HepG2 (cell line): Measurements from ENCODE around the gene CFAP100. TPM values are rescaled to one million over a fixed set of nuclear protein-coding genes. Genes with fewer than 3 reads are reported as not detected.

ENCODE experiments used
- ATAC-seq: fragments of 200-7000 bp; cut with Tn5 transposase; 3 replicates; pipeline ENCODE4 v1.9.1; 2020; ENCODE audit warnings: mild to moderate bottlenecking, moderate library complexity
- BruUV-seq: library from RNA; stranded (reverse); fragments of 400-500 nt; replicated peaks from 2 replicates; lab custom pipeline; 2021; lab: Mats Ljungman, UMichigan
- CTCF ChIA-PET: fragments of 300-600 bp; formaldehyde crosslinking; extraction: SDS; loops from one replicate; lab custom pipeline; 2021; ENCODE audit warnings: low total read pairs, inconsistent platforms, low intra/inter-chr PET ratio; lab: Yijun Ruan, JAX
- POLR2A ChIA-PET: fragments of 350-600 bp; sonication (Branson Sonifier 250); formaldehyde crosslinking; loops from one replicate; lab custom pipeline; 2020; ENCODE audit warnings: antibody characterized with exemption, inconsistent platforms; lab: Yijun Ruan, JAX
- DNase-seq: peaks from one replicate; pipeline ENCODE4 v3.0.0-alpha.2; 2015; ENCODE audit warnings: low spot score
- FAIRE-seq: peaks from 3 replicates; lab custom pipeline; 2011; peaks lifted over from hg19 to GRCh38; lab: Jason Lieb, UNC
- H2AFZ ChIP-seq: one replicate; pipeline ENCODE4 v1.6.1; 2011; ENCODE audit warnings: low read length, inconsistent platforms
- H3K27ac ChIP-seq: fragments of 300-600 bp; 3 replicates; pipeline ENCODE4 v1.8.0; 2011; ENCODE audit warnings: mixed run types, mild to moderate bottlenecking, mixed read lengths, low read length, inconsistent platforms; ENCODE audit not compliant: insufficient read depth; ENCODE audit errors: extremely low read length
- H3K27me3 ChIP-seq, 2 experiments: fragments of 200-600 bp in 1 of 2; 2 replicates in 1 of 2; 3 replicates in 1 of 2; pipeline versions ENCODE4 v1.6.0 to v1.8.0; 2011; ENCODE audit warnings: low read length in 2 of 2, mild to moderate bottlenecking in 2 of 2, moderate library complexity in 2 of 2, inconsistent platforms in 1 of 2; ENCODE audit not compliant: insufficient read depth in 2 of 2, control insufficient read depth in 1 of 2
- H3K36me3 ChIP-seq, 2 experiments: fragments of 200-600 bp in 1 of 2; replicated peaks in 1 of 2; 2 replicates in 1 of 2; 3 replicates in 1 of 2; pipeline versions ENCODE4 v1.5.1 to v1.8.0; 2011; ENCODE audit warnings: low read length in 2 of 2, inconsistent platforms in 1 of 2; ENCODE audit not compliant: insufficient read depth in 2 of 2, control insufficient read depth in 1 of 2
- H3K4me1 ChIP-seq: 2 replicates; pipeline ENCODE4 v1.5.1; 2012; ENCODE audit warnings: low read length, inconsistent platforms; ENCODE audit not compliant: insufficient read depth
- H3K4me2 ChIP-seq: 2 replicates; pipeline ENCODE4 v1.6.0; 2011; ENCODE audit warnings: low read depth, low read length, inconsistent platforms
- H3K4me3 ChIP-seq, 3 experiments: fragments of 200-600 bp in 1 of 3; sonication (generic), shearing (Covaris generic) in 1 of 3; replicated peaks in 1 of 3; 2 replicates each; pipeline ENCODE4 v1.5.1; 2011 to 2016; ENCODE audit warnings: low read length in 3 of 3, inconsistent platforms in 2 of 3, low read depth in 2 of 3, mild to moderate bottlenecking in 2 of 3, control low read depth in 1 of 3, mixed read lengths in 1 of 3; ENCODE audit not compliant: insufficient read depth in 1 of 3
- H3K79me2 ChIP-seq: one replicate; pipeline ENCODE4 v1.6.1; 2011; ENCODE audit warnings: low read length, inconsistent platforms; ENCODE audit not compliant: insufficient read depth
- H3K9ac ChIP-seq: 2 replicates; pipeline ENCODE4 v1.6.0; 2011; ENCODE audit warnings: mild to moderate bottlenecking, low read depth, low read length, inconsistent platforms; ENCODE audit not compliant: insufficient read depth
- H3K9me3 ChIP-seq: 2 replicates; pipeline ENCODE4 v1.5.1; 2012; ENCODE audit warnings: mild to moderate bottlenecking, low read length
- H4K20me1 ChIP-seq: 2 replicates; pipeline ENCODE4 v1.6.0; 2011; ENCODE audit warnings: inconsistent platforms, mild to moderate bottlenecking, low read length, moderate library complexity; ENCODE audit not compliant: insufficient read depth
- ARID2 ChIP-seq: sonication (generic); formaldehyde crosslinking; IDR thresholded peaks from 2 replicates; pipeline ENCODE4 v1.8.1; 2022; ENCODE audit warnings: mild to moderate bottlenecking, missing genetic modification reagents, borderline replicate concordance
- GMEB1 ChIP-seq: sonication (generic); formaldehyde crosslinking; IDR thresholded peaks from 2 replicates; pipeline ENCODE4 v1.5.1; 2020; ENCODE audit warnings: missing genetic modification reagents, mild to moderate bottlenecking, borderline replicate concordance
- HMGXB4 ChIP-seq, 2 experiments: sonication (generic) in 1 of 2; formaldehyde crosslinking in 1 of 2; IDR thresholded peaks; 2 replicates each; pipeline versions ENCODE4 v1.4.0 to v1.6.1; 2018 to 2020; ENCODE audit warnings: missing genetic modification reagents in 2 of 2, borderline replicate concordance in 1 of 2, low read depth in 1 of 2, mild to moderate bottlenecking in 1 of 2, missing biosample characterization in 1 of 2
- HNRNPLL ChIP-seq: fragments of 200-400 bp; formaldehyde crosslinking; IDR thresholded peaks from 2 replicates; pipeline ENCODE4 v1.6.1; 2017; ENCODE audit warnings: mild to moderate bottlenecking, low read depth, low read length; ENCODE audit not compliant: poor library complexity, severe bottlenecking
- MTERF4 ChIP-seq: sonication (generic); formaldehyde crosslinking; IDR thresholded peaks from 2 replicates; pipeline ENCODE4 v1.8.0; 2023; ENCODE audit warnings: mild to moderate bottlenecking, missing genetic modification reagents
- NPAS2 ChIP-seq: sonication (generic); formaldehyde crosslinking; IDR thresholded peaks from 2 replicates; pipeline ENCODE4 v1.8.0; 2022; ENCODE audit warnings: mild to moderate bottlenecking, missing genetic modification reagents, borderline replicate concordance
- NR3C1 ChIP-seq: sonication (generic); formaldehyde crosslinking; IDR thresholded peaks from 2 replicates; pipeline ENCODE4 v1.4.0; 2020; ENCODE audit warnings: missing genetic modification reagents
- ZFAT ChIP-seq: sonication (generic); formaldehyde crosslinking; conservative IDR thresholded peaks from 2 replicates; pipeline ENCODE4 v1.8.1; 2023; ENCODE audit warnings: missing genetic modification reagents, inconsistent platforms
- ZFP62 ChIP-seq: sonication (generic); formaldehyde crosslinking; IDR thresholded peaks from 2 replicates; pipeline ENCODE4 v1.4.0; 2020; ENCODE audit warnings: missing genetic modification reagents
- ZNF414 ChIP-seq: sonication (generic); formaldehyde crosslinking; IDR thresholded peaks from 2 replicates; pipeline ENCODE4 v1.5.0; 2020; ENCODE audit warnings: missing genetic modification reagents
- WGBS: methylation state at CpG from one replicate; pipeline ENCODE4 v1.1.6; 2017; ENCODE audit warnings: low lambda C conversion rate; 5-methylcytosine and 5-hydroxymethylcytosine counted together
- in situ Hi-C: cut with HindIII; loops from 2 replicates; pipeline ENCODE4 v1.10.0; 2017; ENCODE audit warnings: low pct_unique_long_range_greater_than_20kb; ENCODE audit not compliant: extremely low pct_ligation_motif_present
- intact Hi-C: fragments of 100-400 bp; cut with micrococcal nuclease; formaldehyde crosslinking; loops from one replicate; pipeline ENCODE4 v1.10.0; 2022; ENCODE audit not compliant: unreplicated experiment
- polyA plus RNA-seq, 8 experiments: library from polyadenylated mRNA; depleted of rRNA in 3 of 8; stranded (reverse) in 7 of 8; unstranded in 1 of 8; fragments of >200 nt; fragmentation: Illumina TruSeq in 4 of 8; extraction: Trizol in 4 of 8; gene quantifications; 2 replicates each; pipeline versions ENCODE4 v1.2.1 to v1.2.3, GENCODE V29; 2011 to 2016; ENCODE audit warnings: low read depth in 4 of 8, missing spikeins in 1 of 8, mixed read lengths in 1 of 8; ENCODE audit not compliant: insufficient read depth in 1 of 8
- total RNA-seq, 5 experiments: library from RNA; depleted of rRNA; stranded (reverse); fragments of >200 nt; fragmentation: Illumina TruSeq; extraction: Trizol; gene quantifications; 2 replicates each; pipeline ENCODE4 v1.2.3, GENCODE V29; 2016; ENCODE audit warnings: low read depth in 1 of 5

The CFAP100 gene
- total and polyA plus RNA-seq, 2 of the 13 experiments (the other 11 are each of a cell fraction or from before 2014, with no cell fraction given), result 0.32 TPM; not detected in 1

GRCh38 chr3:126381966-126382365 is 12.7 kb upstream of the CFAP100 start:
- no peaks in the 10 kb centered on the region for H3K79me2 ChIP-seq
- H3K36me3 ChIP-seq, result no peaks in the 10 kb centered on the region
- intact Hi-C loops (no loop called here), in situ Hi-C loops (no loop called here)
- no peak overlapping the region for H3K4me3 ChIP-seq
- CTCF ChIA-PET, result no interaction called here
- H3K9me3 ChIP-seq, result no peaks in the 10 kb centered on the region
- no peak for TF ChIP-seq HMGXB4 (CRISPR knock-in tag; IDR thresholded peaks at IDR 0.05; ENCODE audit: borderline replicate concordance in 1 of 2, low read depth in 1 of 2)
- H3K4me1 ChIP-seq, result no peaks in the 10 kb centered on the region
- POLR2A ChIA-PET, result no interaction called here
- H4K20me1 ChIP-seq, result no peaks in the 10 kb centered on the region
- DNase-seq (no peak), ATAC-seq (no peak), FAIRE-seq (no peak)
- H3K27me3 ChIP-seq, result peaks cover 5 to 36% of the 10 kb centered on the region in 2 experiments; a peak in 4 of 5 replicates
- H3K27ac ChIP-seq, result no peak overlapping the region
- no peak overlapping the region for H3K9ac ChIP-seq
- H2AFZ ChIP-seq, result no peak overlapping the region
- BruUV-seq, result no TSS peak
- 38% methylated on average over 2 of the region's 2 CpGs for WGBS
- no peak overlapping the region for H3K4me2 ChIP-seq

- H3K9ac ChIP-seq, result peak overlapping the region; percentile 60; the same call in 1 of the 2 replicates
- DNase-seq, result peak; percentile 93
- no peak for TF ChIP-seq ZFAT (CRISPR knock-in tag)
- TF ChIP-seq NR3C1, result no peak
- peak; percentile 66; the same call in 1 of the 2 replicates for TF ChIP-seq GMEB1 (CRISPR knock-in tag)
- TF ChIP-seq HNRNPLL, result peak; percentile 81
- no peak for TF ChIP-seq ZFP62 (CRISPR knock-in tag)
- TF ChIP-seq NPAS2 (CRISPR knock-in tag), result no peak
- no peak for TF ChIP-seq ARID2 (CRISPR knock-in tag)
- TF ChIP-seq ZNF414 (CRISPR knock-in tag), result no peak
- peak; percentile 73; the same call in 1 of the 2 replicates for TF ChIP-seq MTERF4 (CRISPR knock-in tag)
These were observed 5.5 kb upstream of the CFAP100 start for GRCh38 chr3:126389112-126389793.

More at GRCh38 chr3:126389112-126389793, 5.5 kb upstream of the CFAP100 start:
- Histone ChIP-seq H3K36me3 (no peaks in the 10 kb centered on the region), H3K79me2 (no peaks in the 10 kb centered on the region), H3K27ac (no peak overlapping the region), H3K4me2 (peak overlapping the region; percentile 93), H3K4me3 (peak overlapping the region; percentile 21 to 61 (median 41); a peak in 3 of 6 replicates), H3K9me3 (no peaks in the 10 kb centered on the region), H2AFZ (peak overlapping the region; percentile 80), H3K4me1 (peaks cover 13% of the 10 kb centered on the region), H4K20me1 (no peaks in the 10 kb centered on the region), H3K27me3 (peaks cover 0 to 11% of the 10 kb centered on the region in 2 experiments; a peak in 1 of 5 replicates)
- ATAC-seq, result peak; percentile 96
- intact Hi-C loops, result loop anchor here (1.0 kb wide), 2 partner anchors 130 to 255 kb away; no protein-coding TSS in a partner anchor
- BruUV-seq, result no TSS peak
- peak; percentile 66 for FAIRE-seq
- ChIA-PET CTCF (interaction anchor here (0.9 to 2.9 kb wide), 14 partner anchors 17 to 255 kb away, joined by 3 to 54 read pairs (median 5); partner anchors contain the start of gene KLF15), POLR2A (no interaction called here)
- in situ Hi-C loops, result no loop called here
- WGBS, result under 1% methylated on average over 16 of the region's 58 CpGs
